HG03095 (cell line): Measurements from ENCODE around the gene VWDE.
"Not testable (repeated sequence)": the region's sequence is repeated elsewhere in the genome, so short reads cannot be mapped to it uniquely, and the experiment has no call there.

Experiments
- ATAC-seq: cut with Tn5 transposase; IDR thresholded peaks from one replicate; pipeline ENCODE4 v1.9.1; 2021; ENCODE audit warnings: moderate library complexity; ENCODE audit not compliant: unreplicated experiment

VWDE gene

GRCh38 chr7:12403287-12404181 is at the start of gene VWDE:
Gene VWDE, minus strand, starts transcription at chr7:12403865. Its CDS starts 149 bp downstream, at chr7:12403716.
- ATAC-seq: peak; percentile 56

DNA sequence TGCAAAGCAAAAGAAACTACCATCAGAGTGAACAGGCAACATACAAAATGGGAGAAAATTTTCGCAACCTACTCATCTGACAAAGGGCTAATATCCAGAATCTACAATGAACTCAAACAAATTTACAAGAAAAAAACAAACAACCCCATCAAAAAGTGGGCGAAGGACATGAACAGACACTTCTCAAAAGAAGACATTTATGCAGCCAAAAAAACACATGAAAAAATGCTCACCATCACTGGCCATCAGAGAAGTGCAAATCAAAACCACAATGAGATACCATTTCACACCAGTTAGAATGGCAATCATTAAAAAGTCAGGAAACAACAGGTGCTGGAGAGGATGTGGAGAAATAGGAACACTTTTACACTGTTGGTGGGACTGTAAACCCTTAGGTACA is 49.5 kb upstream of the VWDE start:
- ATAC-seq: not testable (repeated sequence)

GRCh38 chr7:12450615-12451014 is 47.0 kb upstream of the VWDE start:
- ATAC-seq: no peak

DNA sequence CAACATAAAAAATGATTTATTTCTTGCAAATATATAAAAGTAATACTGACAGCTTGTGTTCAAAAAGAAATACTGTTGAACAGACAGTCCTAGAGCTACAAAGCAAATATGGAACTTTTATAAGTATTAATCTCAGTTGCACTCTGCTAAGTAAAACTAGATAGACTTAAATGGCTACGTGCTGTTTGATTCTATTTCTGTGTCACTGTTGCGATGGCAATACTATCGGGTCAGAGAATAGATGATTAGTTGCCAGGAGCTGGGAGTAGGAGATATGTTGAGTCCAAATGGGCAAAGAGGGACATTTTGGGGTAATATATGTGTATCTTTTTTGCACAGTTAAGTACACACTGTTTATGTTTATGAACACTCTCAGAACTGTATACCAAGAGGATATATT is 41.1 kb upstream of the VWDE start:
- no peak for ATAC-seq

DNA sequence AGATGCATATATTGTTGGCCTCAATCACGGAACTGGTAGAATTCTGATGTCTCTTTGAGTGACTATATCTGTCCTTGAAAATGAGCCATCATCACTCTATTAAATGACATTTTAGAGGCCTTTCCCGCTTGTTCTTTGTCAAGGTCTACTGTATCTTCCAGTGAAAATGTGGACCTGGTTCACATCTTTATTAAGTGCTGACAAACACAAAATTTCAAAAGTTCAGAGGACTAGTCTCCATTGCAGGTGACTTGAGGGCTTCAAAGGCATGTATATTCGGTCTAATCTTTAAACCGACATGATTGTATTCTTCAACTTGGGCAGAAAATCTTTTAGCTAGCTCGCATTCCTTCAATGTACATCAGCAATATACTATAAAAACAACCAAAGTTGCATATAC is 36.6 kb upstream of the VWDE start:
- no peak for ATAC-seq

- ATAC-seq: no peak
Observed at GRCh38 chr7:12436896-12437535, 33.4 kb upstream of the VWDE start.

DNA sequence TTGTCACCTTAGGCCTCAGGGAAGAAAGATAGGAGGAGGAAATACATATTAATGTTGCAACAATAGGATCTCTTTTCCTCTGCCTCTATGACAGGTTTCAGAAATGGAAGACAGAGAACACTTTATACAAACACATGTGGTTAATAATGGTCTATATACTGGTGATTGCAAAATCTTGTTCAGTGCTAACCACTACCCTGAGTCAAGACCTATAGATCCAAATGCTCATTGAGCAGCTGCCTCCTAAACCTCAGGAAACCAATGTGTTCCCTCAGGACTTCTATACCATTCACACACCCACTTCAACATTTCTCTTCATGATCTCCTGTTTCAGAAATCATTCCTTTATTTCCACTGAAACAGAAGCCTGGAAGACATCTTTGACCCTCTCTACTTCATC is 32.5 kb upstream of the VWDE start:
- no peak for ATAC-seq

GRCh38 chr7:12434012-12434642 is 30.5 kb upstream of the VWDE start:
- no peak for ATAC-seq

- no peak for ATAC-seq
Observed at GRCh38 chr7:12431886-12432556, 28.4 kb upstream of the VWDE start.

GRCh38 chr7:12425311-12425710 is 21.6 kb upstream of the VWDE start:
- ATAC-seq: no peak

- ATAC-seq: no peak
Observed at GRCh38 chr7:12423997-12424745, 20.5 kb upstream of the VWDE start.

DNA sequence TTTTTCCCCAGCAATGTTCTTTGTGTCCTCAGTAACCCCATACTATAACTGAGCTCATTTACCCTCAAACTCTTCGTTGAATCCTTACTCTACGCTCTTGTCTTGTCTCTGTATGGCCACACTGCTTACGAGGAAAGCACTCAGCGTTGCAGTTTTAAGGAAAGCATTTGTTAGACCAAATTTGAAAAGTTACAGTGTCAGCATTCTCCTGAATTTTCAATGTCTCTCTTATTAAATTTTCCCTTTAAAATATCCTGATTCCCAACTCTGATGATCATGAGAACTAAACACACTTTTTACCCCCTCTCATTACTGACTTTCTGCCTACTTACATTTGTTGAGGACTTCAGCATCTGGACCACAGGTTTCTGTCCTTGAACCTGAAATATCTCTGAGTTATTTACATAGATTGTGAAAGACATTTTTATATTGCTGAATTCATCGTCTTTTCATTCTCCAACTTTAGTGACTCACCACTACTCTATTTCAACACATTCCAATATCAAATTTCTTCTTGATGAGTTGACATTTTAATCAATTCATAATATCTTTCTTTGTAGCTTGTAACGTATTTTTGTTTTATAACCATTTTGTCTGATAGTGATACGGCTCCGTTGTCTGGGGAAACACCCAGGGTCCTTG is 19.8 kb upstream of the VWDE start:
- ATAC-seq: no peak

DNA sequence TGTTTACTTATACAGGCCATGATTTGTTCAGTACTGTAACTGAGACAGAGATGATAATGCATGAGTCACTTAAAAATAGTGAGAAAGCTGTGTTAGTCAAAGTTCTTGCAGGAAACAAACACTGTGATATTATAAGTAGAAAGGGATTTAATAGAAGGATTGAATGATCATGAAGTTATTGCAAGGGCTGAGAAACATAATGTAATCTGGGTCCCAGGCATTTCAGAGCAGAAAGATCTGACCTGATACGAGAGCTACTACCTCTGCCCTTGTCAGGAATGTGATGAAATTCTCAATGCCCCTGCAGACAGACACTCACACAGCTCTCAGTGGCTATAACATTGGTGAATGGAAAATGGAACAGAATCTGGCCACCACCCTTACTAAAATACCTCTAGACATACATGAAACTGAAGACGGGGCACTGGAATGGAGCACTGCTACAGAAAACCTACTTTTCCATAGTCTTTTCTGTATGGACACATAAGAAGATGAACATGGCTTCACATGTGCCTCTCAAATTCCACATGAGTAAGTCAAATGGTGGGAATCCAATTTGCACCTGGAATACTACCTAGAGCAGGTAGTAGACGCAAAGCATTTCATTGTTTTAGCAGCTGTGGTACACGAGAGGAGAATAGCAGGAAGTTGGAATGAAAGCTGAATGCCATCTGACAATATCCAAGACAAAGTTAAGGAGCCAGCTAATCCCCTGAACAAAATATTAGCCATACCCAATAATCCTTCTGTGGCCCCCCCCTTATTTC is 19.1 kb upstream of the VWDE start:
- ATAC-seq: no peak

DNA sequence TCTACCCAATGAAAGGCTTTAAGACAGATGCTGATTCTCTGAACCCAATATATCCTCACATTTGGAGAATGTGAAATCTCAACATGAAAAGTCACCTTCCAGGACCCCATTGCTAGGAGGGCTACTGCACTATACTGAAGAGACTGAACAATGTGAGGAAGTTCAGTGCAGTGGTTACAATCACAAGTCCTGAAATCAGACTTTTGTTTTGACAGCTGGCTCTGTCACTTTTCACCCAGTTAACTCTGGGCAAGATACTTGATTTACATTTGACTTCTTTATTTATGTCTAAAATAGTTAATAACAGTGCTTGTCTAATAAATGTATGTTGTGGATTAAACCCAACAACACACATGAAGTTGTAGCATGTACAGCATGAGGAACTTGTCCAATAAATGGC is 14.8 kb upstream of the VWDE start:
- no peak for ATAC-seq

DNA sequence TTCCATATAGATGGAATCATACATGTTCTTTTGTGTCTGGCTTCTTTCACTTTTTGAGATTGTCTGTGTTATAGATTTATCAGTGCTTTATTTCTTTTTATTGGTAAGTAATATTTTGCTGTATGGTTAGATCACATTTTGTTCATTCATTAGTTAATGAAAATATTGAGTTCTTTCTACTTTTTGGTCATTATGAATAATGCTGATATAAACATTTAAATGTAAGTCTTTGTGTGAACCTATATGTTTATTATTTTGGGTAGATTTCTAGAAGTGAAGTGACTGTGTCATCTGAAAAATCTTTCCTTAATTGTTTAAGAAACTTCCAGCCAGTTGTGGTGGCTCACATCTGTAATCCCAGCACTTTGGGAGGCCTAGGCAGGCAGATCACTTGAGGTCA is 11.4 kb upstream of the VWDE start:
- ATAC-seq: no peak

DNA sequence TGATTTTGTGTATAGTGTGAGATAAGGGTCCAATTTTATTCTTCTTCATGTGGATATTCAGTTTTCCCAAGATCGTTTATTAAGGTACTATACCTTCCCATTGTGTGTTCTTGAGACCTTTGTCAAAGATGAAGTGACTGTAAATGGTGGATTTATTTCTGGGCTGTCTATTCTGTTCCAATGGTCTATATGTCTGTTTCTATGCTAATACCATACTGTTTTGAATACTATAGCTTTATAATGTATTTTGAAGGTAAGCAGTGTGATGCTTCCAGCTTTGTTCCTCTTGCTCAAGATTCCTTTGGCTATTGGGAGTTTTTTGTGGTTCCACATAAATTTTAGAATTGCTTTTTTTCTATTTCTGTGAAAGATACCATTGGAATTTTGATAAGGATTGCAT is 8.7 kb upstream of the VWDE start:
- ATAC-seq: no peak

DNA sequence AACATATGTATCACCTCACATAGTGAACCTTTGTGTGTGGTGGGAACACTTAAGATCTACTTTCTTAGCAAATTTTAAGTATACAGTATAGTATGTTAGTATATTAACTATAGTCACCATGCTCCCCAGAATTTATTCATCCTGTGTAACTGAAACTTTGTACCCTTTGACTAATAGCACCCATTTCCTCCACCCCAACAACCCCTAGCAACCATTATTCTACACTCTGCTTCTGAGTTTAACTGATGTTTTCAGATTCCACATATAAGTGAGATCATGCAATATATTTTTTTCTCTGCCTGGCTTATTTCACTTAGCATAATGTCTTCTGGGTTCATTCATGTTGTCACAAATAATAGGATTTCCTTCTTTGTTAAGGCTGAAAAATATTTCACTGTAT is 6.9 kb upstream of the VWDE start:
- no peak for ATAC-seq

GRCh38 chr7:12409097-12409711 is 5.5 kb upstream of the VWDE start:
- no peak for ATAC-seq

DNA sequence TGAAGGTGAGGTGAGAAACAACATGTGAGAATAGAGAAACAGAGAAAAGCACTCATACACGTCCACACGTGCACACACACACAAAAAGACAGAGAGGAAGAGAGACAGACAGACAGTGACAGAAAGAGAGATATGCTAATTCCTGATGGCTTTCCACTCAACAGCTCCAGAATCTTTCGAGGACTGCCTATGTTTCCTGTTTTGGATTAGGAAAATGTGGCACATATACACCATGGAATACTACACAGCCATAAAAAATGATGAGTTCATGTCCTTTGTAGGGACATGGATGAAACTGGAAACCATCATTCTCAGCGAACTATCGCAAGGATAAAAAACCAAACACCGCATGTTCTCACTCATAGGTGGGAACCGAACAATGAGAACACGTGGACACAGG is 4.0 kb upstream of the VWDE start:
- ATAC-seq: not testable (repeated sequence)
